HG02885 (cell line): ENCODE data around the gene REEP3.
A peak's percentile ranks its signal among the peaks of the same experiment; 100 is the strongest.
"Not testable (repeated sequence)": the region's sequence is repeated elsewhere in the genome, so short reads cannot be mapped to it uniquely, and the experiment has no call there.

ENCODE experiments used
- ATAC-seq: cut with Tn5 transposase; IDR thresholded peaks from one replicate; pipeline ENCODE4 v1.9.1; 2021; ENCODE audit warnings: mild to moderate bottlenecking; ENCODE audit not compliant: unreplicated experiment, poor library complexity

The REEP3 gene

DNA sequence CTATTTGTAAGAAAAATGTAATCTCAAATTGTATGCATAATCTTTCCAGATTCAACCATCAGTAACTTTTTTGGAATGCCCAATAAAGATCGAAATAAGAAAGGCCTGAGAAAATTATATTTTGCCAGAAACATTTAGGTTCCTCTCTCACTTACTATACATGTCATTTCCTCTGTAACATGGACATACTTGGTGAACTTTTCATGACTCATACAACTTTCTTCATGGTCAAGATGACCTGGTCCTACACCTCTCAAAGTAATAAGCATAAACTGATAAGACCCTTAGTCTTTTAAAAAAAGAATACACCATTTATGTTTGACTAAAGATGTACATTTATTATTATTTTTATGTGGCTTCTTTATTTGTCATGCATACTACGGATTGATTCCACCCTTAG lies 125.3 kb downstream of the REEP3 start:
- ATAC-seq: peak; percentile 67

DNA sequence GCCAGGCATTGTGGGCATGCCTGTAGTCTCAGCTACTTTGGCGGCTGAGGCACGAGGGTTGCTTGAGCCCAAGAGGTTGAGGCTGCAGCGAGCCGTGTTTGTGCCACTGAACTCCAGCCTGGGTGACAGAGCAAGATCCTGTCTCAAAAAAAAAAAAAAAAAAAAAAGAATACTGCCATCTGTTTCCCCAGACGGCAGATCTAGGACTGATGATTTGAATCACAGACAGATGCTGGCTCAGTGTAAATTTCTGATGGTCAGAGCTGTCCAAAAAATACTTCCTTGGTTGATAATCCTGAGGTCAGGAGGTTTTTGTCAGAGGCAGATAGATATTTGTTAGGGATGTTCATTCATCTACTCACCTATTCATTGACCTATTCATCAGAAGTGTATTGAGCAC lies 130.7 kb downstream of the REEP3 start:
- no peak for ATAC-seq

DNA sequence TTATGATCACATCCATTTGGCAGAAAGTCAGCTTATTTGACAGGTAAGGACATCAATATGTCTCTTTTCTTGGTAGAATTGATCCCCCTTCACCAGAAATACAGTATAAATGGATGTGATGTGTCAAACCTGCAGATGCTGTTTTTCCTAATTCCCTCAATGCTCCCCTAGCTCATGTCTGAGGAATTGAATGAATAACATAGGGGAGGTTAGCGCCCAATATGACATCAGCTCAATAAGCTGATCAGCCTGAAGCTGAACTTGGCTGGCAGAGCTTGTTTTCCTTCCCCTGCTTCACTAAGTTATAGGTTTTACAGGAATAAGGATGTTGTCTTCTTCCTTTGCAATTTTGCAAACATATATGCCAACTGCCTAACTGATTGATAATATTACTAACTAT lies 132.5 kb downstream of the REEP3 start:
- no peak for ATAC-seq

DNA sequence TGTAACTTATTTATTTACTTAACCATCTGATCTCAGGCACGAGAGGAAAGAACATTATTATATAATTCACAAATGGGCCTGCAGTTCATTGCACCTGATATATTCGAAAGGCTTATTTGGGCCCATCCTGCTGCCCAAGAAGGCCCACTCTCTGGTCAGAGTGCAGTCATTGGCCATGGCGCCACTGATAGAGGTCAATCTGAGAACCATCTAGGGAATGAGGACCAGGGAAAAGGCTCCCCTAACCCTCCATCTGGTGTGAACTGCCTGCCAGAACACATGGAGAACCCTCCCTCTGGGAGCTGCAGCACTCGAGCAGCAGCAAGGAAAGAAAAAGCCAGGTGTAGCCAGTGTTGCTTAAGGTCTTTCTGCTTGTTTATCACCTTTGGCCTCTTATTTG lies 136.6 kb downstream of the REEP3 start:
- no peak for ATAC-seq

DNA sequence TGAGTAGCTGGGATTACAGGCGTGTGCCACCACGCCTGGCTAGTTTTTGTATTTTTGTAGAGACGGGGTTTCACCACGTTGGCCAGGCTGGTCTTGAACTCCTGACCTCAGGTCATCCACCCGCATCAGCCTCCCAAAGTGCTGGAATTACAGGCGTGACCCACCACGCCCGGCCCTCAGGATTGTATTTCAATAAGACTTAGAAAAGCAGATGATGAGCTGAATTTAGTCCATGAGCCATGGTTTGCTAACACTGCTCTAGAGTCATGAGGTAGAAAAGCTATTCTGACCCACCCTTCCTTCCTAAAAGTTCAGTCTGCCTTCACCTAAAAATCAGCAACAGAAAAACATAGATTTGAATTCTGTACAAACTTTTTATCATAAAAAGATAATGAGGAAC lies 139.7 kb downstream of the REEP3 start:
- ATAC-seq: not testable (repeated sequence)

DNA sequence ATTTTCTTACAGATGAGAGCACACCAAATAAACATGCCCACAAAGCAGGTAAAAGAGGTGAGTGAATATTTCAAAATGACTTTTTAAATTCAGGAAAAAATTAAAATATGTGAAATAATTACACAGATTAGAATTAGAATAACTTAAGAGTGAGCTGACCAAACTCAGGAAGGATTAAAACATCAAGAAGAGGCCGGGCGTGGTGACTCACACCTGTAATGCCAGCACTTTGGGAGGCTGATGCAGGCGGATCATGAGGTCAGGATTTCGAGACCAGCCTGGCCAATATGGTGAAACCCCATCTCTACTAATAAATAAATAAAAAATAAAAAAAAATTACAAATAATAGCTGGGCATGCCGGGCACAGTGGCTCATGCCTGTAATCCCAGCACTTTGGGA lies 140.1 kb downstream of the REEP3 start:
- ATAC-seq: no peak

DNA sequence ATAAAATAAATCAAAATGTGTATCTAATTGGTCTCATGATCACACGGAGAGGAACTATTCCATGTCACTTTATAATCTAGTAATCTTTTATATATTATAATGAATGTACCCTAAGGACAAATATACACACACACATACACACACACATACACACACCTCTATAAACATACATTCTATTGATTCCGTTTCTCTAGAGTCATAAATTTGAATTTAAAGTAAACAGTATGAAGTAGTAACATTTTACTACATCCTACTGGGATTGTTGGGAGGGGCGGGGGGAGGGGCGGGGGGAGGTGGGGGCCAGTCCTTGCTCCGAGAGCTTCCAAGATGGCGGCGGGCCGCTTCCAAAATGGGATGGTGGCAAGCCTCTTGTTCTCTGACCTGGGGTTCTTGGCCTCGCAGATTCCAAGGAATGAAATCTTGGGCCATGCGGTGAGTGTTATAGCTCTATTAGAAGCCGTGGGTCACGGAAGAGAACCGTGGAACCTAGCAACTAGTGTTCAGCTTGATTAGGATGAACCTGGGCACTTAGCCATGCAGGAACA lies 143.2 kb downstream of the REEP3 start:
- no peak for ATAC-seq

DNA sequence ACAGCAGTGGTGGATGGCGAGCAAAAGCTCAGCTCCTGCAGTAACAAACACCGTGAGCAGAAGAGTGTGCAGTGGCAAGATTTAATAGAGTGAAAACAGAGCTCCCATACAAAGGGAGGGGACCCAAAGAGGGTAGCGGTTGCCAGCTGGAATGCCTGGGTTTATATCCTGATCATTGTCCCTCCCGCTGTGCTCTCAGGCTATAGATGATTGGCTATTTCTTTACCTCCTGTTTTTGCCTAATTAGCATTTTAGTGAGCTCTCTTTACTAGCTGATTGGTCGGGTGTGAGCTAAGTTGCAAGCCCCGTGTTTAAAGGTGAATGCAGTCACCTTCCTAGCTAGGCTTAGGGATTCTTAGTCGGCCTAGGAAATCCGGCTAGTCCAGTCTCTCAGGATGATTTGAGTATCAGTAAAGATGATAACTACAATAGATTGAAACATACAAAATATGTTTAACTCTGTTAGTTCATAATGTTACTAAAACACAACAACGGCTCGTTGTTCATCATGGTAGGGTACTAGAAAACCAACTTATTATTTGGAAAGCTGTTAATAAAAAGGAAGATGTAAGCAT lies 143.9 kb downstream of the REEP3 start:
- not testable (repeated sequence) for ATAC-seq

DNA sequence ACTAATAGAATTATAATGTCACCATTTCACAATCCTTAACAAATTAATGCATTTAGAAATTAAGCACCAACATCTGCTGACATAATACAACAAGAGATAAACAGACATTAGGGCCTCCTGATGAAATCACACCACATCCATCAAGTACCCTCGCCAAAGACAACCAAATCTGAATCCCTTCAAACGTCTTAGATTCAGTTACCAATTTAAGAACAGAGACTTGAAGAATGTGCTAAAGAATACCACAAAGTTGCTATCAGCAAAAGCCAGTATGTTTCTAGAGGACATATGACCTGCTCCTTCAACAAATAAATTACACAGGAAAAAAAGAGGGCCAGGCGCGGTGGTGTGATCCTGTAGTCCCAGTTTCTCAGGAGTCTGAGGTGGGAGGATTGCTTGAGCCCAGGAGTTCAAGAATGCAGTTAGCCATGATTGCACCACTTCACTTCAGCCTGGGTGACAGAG lies 144.5 kb downstream of the REEP3 start:
- ATAC-seq: no peak

DNA sequence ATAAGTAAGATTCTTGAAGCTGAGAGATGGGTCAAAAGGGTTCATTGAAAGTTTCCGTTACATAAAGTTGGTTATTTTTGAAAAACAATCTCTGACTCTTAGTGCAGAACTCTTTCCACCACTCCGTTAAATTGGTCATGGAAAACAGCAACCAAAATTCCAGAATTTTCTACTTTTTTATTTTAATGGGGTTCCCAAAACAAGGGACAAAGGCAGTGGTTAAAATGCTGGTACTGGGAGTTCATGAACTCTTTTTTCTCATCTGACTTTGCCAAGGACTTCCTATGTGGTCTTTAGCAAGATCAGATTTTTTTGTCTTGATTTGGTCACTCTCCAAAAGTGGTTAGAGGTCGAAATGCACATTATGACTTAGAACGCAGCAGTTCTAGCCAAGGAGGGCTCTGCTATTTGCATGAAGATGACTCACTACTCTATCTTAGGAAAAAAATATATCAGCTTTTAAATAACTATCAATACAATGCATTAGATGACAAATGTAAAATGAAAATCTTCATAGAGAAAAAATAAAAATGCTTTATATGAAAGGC lies 145.7 kb downstream of the REEP3 start:
- ATAC-seq: peak; percentile 91

DNA sequence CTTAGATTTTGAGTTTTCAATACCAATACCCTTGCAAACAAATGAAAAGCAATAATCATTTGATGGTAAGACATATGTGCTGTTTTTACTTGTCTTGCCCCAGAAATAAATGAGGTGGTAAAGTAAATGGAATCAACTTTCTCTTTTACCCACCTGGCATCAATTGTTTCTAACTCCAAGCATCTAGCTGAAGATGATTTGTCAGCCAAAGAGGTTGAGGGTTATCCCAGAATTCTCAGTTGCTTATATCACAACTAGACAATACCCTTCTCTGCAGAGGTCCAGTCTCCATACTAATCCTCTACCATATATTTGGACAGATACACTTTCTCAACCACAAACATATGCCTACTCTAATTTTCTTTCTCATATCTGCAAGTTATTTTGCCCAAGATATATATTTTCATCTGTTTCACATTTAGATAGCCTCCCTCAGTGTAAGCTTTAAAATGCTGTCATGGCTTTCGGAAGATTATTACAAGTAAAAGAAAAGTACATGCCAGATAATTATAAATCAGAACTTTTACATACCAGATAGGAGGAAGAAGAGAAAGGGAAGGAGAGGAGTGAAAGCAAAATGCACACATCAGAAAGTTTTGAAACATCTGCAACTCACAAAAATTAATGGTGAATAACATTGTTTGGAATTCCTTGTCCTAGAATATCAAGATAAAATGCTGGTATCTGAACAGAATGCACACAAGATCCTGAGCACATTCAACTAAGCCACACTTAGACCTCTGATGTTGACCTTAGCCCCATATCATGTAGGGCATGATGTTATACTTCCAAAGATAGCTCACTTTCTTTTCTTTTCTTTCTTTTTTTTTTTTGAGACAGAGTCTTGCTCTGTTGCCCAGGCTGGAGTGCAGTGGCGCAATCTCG lies 146.6 kb downstream of the REEP3 start:
- no peak for ATAC-seq

DNA sequence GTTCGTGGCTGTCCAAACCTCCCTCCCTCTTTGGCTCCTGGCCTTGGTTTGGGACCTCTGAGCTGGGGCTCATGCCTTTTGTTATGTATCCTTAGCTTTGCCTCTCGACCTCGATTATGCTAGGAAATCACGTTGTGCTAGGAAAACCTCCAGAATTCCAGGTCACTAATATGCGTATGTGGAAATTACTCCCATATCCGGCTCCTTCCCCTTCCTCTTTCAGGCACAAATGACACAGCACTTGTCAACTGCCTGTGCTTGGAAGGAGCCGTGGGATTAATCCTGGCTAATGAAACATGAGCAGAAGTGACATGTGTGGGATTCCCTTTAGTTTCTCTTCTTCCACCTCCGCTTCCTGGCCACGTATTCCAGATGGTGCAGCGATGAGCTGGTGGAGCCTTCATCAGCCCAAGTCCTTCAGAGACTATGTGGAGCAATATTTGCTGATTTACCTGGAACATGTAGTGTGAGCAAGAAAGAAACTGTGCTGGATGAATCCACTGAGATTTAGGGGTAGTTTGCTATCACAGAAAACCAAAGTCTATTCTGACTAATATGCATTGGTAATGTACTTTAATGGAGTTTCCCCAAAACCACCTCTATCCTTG lies 149.2 kb downstream of the REEP3 start:
- peak; percentile 67 for ATAC-seq

DNA sequence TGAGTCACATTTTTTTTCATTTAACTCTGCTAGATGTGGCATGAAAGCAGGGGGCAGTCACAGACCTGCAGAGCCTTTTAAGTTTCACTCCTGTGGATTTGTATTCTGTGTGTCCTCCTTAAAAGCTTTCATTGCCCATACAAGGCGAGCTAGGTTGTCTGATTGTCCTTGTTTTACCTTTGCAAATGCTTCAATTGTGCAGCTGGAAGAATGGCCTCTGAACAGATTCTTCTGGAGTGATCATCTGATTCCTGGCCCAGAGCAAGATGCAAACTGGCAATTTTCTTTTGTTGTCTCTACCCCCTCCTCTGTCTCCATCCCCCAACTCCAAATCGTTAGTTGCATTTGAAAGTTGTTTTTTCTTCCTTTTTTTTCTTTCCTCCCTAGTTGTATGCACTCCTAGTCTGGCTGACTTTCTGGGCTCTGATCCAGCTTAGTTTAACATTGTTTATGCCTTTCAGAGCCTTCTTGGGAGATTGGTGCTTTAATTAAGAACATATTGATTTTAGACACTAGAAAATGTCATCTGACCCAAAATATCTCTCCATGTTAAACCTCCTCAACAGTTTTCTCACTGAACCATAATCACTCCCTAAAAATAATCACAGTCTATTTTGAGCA lies 150.2 kb downstream of the REEP3 start:
- ATAC-seq: no peak

DNA sequence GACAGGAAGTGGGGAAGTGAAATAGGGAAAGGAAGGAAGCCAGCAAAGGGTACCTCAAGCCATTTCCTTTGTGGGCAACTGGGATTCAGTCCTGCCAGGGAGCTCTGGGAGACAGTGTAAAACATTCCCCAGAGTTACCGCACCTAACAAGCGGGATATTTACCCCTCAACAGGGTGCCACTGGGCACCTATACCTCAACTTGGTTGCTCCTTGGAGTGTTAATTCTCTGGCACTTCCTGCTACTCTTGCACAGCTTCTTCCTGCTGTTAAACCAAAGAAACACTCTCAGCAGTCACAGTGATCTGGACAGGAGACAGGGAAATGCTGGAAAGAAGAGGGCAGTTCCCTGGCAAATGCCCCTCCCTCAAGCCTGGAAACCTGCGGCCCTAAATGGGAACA lies 151.3 kb downstream of the REEP3 start:
- no peak for ATAC-seq

DNA sequence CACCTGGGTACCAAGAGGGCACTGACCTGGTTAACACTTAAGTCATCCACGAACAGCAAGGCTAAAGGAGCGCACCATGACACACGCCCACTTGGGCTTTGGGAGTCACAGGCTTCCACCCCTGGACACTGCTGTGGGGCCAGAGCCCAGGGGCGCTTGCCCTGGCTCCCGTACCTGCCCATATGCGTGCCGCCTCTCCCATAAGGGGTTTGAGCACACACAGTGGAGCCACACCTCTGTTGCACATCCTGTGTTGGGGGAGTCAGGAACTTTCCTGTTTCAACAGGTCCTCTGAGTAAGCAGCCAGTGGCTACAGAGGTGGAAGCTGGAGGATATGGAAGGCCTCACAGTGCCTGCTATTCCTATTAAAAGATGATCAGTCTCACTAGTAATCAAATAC lies 152.0 kb downstream of the REEP3 start:
- no peak for ATAC-seq

DNA sequence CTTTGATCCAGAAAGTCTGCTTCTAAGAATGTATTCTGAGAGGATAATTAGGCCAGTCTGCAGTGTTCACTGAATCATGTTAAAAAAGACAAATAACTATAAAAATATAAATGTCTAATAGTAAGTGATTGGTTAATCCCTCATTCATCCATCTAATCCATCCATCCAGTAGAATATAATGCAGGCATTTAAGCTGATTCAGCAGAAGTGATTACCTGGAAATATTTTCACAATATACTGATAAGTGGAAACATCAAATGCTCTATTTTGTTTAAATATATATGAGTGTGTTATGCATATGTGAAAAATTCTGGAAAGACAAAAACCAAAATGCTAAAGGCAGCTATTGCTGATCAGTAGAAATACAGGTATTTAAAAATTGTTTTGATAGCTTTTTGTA lies 152.6 kb downstream of the REEP3 start:
- no peak for ATAC-seq
